K562 treated with DMSO at 1 percent for 24 hours (cell line): ENCODE measurements around the gene MYH9. TPM values are rescaled to one million over a fixed set of nuclear protein-coding genes. Genes with fewer than 3 reads are reported as not detected.

Experiments used
- total RNA-seq: library from RNA; unstranded; fragments of 300-600 nt; gene quantifications from 2 replicates; pipeline ENCODE4 v1.2.3, GENCODE V29; 2022; ENCODE audit warnings: low read depth; ENCODE audit not compliant: insufficient read depth

Gene MYH9
- total RNA-seq: 101 and 107 TPM in 2 replicates

GRCh38 chr22:36387959-36388726 is at the start of gene MYH9:
MYH9 (minus strand) TSS chr22:36387967; CDS start chr22:36349236, 38,731 bp downstream.

GRCh38 chr22:36252754-36253522 is 134.8 kb downstream of the MYH9 start, which contains the start of gene APOL1:
APOL1 (plus strand) TSS chr22:36253133; CDS start chr22:36254956, 1,823 bp downstream.

DNA sequence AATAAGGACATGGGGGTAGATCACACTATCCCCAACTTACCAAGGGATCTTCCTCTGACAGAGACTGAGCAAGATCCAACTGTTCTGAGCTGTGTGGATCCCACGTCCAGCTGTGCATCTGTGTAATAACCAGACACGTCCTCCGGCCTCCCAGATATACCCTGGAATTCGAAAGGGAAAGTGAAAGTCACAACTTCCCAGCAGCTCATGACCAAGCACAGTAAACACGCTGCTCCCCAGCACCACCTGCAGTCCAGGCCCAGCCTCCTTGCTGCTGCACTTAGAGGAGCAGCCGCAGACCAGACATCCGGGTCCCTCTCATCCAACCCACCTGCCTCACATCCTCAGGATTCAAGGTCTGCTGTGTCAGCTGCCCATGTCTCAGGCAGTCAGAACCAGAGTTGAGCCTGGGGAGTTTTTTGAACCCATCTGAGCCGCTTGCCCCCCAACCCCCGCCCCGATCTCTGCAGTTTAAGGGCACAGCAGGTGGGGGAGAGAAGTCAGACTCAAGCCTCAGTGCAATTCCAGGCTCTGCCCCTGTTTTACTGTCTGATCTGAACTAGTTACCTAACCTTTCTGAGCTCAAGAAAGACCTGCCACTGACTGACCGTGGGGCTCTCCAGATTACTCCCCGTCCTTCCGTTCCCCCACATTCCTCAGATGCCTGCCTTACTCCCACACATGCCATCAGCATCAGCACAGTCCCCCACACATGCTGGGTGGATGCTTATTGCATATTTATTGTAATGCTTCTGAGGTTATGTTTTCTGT is 148.2 kb downstream of the MYH9 start, which contains the start of gene APOL2:
Gene APOL2, minus strand, starts transcription at position 127 of the 771 bp plus-strand sequence. CDS start 6,365 bp downstream, outside the sequence.

Other genes starting within 250 kb of the MYH9 start
- 8.3 and 10.9 TPM in 2 replicates for gene APOL3, start 227.2 kb downstream of the MYH9 start, total RNA-seq
- gene APOL4, start 186.2 kb downstream of the MYH9 start, total RNA-seq: 24.0 and 25.6 TPM in 2 replicates
- 17.2 and 22.2 TPM in 2 replicates for gene APOL2, start 148.4 kb downstream of the MYH9 start, total RNA-seq
- 49.1 and 50.0 TPM in 2 replicates for gene APOL1, start 134.8 kb downstream of the MYH9 start, total RNA-seq
- 114 and 115 TPM in 2 replicates for gene TXN2, start 93.7 kb upstream of the MYH9 start, total RNA-seq
- 57.3 and 60.9 TPM in 2 replicates for gene FOXRED2, start 119.1 kb upstream of the MYH9 start, total RNA-seq
- gene EIF3D, start 141.2 kb upstream of the MYH9 start, total RNA-seq: 261 and 303 TPM in 2 replicates